CD4-positive, alpha-beta T cell treated with Interleukin-4 for 4 hours (primary cell): ENCODE results near the gene RANBP2.

Experiments used
- DNase-seq: peaks from one replicate; pipeline ENCODE4 v3.0.0-alpha.2; 2020

The RANBP2 gene

GRCh38 chr2:108786008-108786353 lies 66.7 kb downstream of the RANBP2 start:
- DNase-seq, result no peak

- DNase-seq, result peak; percentile 82
These were observed 67.3 kb downstream of the RANBP2 start, which contains the start of gene CCDC138 for GRCh38 chr2:108786354-108787215. Gene CCDC138, plus strand, starts transcription at chr2:108786771. Its CDS starts 52 bp downstream, at chr2:108786823.

- DNase-seq, result no peak
These were observed 67.9 kb downstream of the RANBP2 start for GRCh38 chr2:108787216-108787541.

- no peak for DNase-seq
These were observed 83.9 kb downstream of the RANBP2 start for GRCh38 chr2:108803045-108803736.

- no peak for DNase-seq
These were observed 85.8 kb downstream of the RANBP2 start for GRCh38 chr2:108805032-108805431.

- no peak for DNase-seq
These were observed 86.5 kb downstream of the RANBP2 start for GRCh38 chr2:108805782-108806181.

- DNase-seq, result no peak
These were observed 87.3 kb downstream of the RANBP2 start for GRCh38 chr2:108806371-108807113.

- no peak for DNase-seq
These were observed 90.7 kb downstream of the RANBP2 start for GRCh38 chr2:108809936-108810335.

GRCh38 chr2:108810993-108811957 lies 92.0 kb downstream of the RANBP2 start:
- no peak for DNase-seq

- no peak for DNase-seq
These were observed 94.5 kb downstream of the RANBP2 start for GRCh38 chr2:108813732-108814131.

GRCh38 chr2:108820482-108820881 lies 101.2 kb downstream of the RANBP2 start:
- no peak for DNase-seq

GRCh38 chr2:108823286-108823685 lies 104.0 kb downstream of the RANBP2 start:
- DNase-seq, result no peak

- DNase-seq, result no peak
These were observed 105.2 kb downstream of the RANBP2 start for GRCh38 chr2:108824316-108825070.

GRCh38 chr2:108825254-108825653 lies 106.0 kb downstream of the RANBP2 start:
- DNase-seq, result no peak

- DNase-seq, result no peak
These were observed 106.5 kb downstream of the RANBP2 start for GRCh38 chr2:108825736-108826135.

GRCh38 chr2:108829578-108830310 lies 110.5 kb downstream of the RANBP2 start:
- DNase-seq, result no peak

- no peak for DNase-seq
These were observed 113.9 kb downstream of the RANBP2 start for GRCh38 chr2:108833219-108833618.

- DNase-seq, result no peak
These were observed 115.3 kb downstream of the RANBP2 start for GRCh38 chr2:108834620-108835019.

- DNase-seq, result no peak
These were observed 115.8 kb downstream of the RANBP2 start for GRCh38 chr2:108835040-108835439.
